GM12873 (cell line): ENCODE measurements around the gene PRPF31.
A peak's percentile ranks its signal among the peaks of the same experiment; 100 is the strongest.

Experiments used
- TF ChIP-seq, protein P1 (sequence below): IDR thresholded peaks from 2 replicates; pipeline ENCODE4 v1.5.1; 2012; ENCODE audit warnings: low read depth, mild to moderate bottlenecking, moderate library complexity, low read length, control low read depth; ENCODE audit not compliant: insufficient read depth; ENCODE audit errors: missing control alignments

The PRPF31 gene

DNA sequence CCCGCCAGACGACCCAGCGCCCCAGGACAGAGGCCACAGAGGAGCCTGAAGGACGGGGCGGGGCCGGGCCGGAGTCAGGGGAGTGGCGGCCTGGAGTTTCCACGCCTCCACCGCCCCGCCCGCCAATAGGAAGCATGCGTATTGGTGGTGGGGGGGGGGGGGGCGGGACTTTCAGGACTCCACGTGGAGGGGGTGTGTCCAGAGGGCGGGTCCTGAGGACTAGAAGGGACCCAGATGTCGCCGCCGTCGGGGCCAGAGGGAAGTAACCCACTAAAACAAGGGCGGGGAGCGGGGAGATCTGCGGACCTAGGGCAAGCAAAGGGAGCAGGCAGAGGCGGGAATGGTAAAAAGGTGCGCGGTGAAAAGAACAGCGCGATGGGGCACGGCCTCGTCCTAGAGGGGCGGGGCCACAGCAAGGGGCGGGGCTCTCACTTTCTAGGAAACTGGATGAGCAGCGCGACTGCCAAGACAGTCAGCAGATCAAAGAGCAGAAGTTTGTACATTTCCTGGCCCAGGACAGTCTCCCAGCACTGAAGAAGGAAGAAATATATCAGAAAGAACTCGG, 46.8 kb downstream of the PRPF31 start:
- TF ChIP-seq, protein P1, sequence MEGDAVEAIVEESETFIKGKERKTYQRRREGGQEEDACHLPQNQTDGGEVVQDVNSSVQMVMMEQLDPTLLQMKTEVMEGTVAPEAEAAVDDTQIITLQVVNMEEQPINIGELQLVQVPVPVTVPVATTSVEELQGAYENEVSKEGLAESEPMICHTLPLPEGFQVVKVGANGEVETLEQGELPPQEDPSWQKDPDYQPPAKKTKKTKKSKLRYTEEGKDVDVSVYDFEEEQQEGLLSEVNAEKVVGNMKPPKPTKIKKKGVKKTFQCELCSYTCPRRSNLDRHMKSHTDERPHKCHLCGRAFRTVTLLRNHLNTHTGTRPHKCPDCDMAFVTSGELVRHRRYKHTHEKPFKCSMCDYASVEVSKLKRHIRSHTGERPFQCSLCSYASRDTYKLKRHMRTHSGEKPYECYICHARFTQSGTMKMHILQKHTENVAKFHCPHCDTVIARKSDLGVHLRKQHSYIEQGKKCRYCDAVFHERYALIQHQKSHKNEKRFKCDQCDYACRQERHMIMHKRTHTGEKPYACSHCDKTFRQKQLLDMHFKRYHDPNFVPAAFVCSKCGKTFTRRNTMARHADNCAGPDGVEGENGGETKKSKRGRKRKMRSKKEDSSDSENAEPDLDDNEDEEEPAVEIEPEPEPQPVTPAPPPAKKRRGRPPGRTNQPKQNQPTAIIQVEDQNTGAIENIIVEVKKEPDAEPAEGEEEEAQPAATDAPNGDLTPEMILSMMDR: no peak

- TF ChIP-seq, protein P1: no peak
Observed at GRCh38 chr19:54162884-54163283, 47.3 kb downstream of the PRPF31 start.

GRCh38 chr19:54164369-54165068, 49.0 kb downstream of the PRPF31 start:
- TF ChIP-seq, protein P1: no peak

DNA sequence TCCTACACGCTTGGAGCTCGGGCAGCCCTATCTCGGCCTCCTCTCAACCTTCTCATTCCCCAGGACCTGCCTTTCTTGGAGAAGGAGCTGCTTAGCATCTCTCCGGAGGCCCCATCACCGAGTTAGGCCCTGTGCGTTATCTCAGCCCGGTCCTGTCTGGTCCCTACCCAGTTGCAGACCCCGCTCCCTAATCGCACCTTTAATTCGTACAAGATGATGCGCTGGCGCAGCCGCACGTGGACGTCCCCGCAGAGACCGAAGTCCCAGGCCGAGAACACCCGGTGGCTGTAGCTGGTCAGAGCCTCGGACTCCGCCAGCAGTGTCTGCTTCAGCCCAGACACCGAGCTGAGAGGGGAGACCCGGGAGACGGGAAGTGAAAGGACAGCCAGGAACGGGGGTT, 49.7 kb downstream of the PRPF31 start:
- TF ChIP-seq, protein P1: no peak

- TF ChIP-seq, protein P1: peak; percentile 93
Observed at GRCh38 chr19:54168174-54168917, 52.8 kb downstream of the PRPF31 start.

GRCh38 chr19:54169149-54169740, 53.7 kb downstream of the PRPF31 start:
- TF ChIP-seq, protein P1: no peak

DNA sequence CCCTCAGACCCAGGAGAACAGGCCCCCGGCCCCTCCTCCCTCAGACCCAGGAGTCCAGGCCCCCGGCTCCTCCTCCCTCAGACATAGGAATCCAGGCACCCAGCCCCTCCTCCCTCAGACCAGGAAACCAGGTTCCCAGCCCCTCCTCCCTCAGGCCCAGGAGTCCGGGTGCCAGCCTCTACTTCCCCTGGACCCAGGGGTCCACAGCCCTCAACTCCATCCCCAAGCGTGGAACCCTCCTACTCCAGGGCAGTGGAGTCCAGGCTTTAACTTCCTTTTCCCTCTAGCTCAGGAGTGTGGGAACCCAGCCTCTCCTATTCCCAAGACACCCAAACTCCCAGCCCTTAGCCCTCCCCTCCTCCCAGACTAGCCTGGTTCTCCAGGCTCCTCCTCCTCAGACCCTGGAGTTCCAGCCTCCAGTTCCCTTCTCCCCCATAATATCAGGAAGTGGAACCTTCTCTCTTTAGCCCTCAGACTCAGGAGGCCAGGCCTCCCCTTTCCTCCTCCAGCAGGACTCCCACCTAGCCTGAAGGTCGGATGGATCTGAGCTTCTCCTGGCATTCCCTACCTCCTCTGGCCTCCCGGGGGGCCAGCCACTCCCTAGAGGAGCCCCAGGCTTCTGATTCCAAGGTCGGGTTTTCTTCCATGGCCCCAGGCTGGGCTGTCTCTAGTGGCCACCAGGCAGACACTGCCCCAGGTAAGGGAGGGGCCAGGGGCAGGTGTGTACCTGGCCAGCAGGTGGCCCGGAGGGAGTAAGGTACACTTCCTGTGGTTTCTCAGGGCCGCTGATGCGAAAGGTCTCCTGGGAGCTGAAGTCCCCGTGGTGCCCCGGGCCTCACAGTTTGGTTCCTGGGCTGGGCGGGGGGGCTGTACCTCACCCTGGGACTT, 57.2 kb downstream of the PRPF31 start, which contains the start of gene TMC4:
Gene TMC4 (minus strand): TSS at position 690 of the 888 bp plus-strand sequence. CDS start 43 bp downstream, at position 647.
- TF ChIP-seq, protein P1: peak; percentile 28
